ENCODE data around the gene RAI14. TPM values are rescaled to one million over a fixed set of nuclear protein-coding genes. Genes with fewer than 3 reads are reported as not detected.
A peak's percentile ranks its signal among the peaks of the same experiment; 100 is the strongest.

The RAI14 gene
- total RNA-seq, 1 donor from 2014 or later = 307 TPM

- H3K79me2 ChIP-seq (ENCODE audit: insufficient read depth, low read length) = peaks cover 88% of the 10 kb centered on the region
- Mint-ChIP-seq H3K4me1 (ENCODE audit: low read depth, unreplicated experiment) (peaks cover 43% of the 10 kb centered on the region), H3K27me3 (ENCODE audit: low read depth, unreplicated experiment) (no peaks in the 10 kb centered on the region), H3K36me3 (ENCODE audit: low read depth, unreplicated experiment) (peaks cover 23% of the 10 kb centered on the region), H3K9me3 (ENCODE audit: unreplicated experiment) (no peaks in the 10 kb centered on the region), H3K27ac (ENCODE audit: unreplicated experiment) (peak overlapping the region; percentile 91), H3K4me3 (ENCODE audit: unreplicated experiment) (peak overlapping the region; percentile 52)
- H3K9me3 ChIP-seq (ENCODE audit: insufficient read depth, low read depth, low read length) = no peaks in the 10 kb centered on the region
- peak overlapping the region; percentile 95 for H3K27ac ChIP-seq (ENCODE audit: low read depth, low read length)
- TF ChIP-seq EZH2 (IDR thresholded peaks at IDR 0.05; ENCODE audit: insufficient read depth, low read length) (no peak), CTCF (IDR thresholded peaks at IDR 0.05; ENCODE audit: insufficient read depth, low read depth, low read length) (no peak)
- H3K36me3 ChIP-seq (ENCODE audit: insufficient read depth, low read length) = peaks cover 11% of the 10 kb centered on the region
- no peaks in the 10 kb centered on the region for H3K27me3 ChIP-seq (ENCODE audit: insufficient read depth, low read length)
- FAIRE-seq = peak; percentile 91
- peak overlapping the region; percentile 72 for H3K4me2 ChIP-seq (ENCODE audit: low read length)
- H3K9ac ChIP-seq (ENCODE audit: low read length) = peak overlapping the region; percentile 85
- H4K20me1 ChIP-seq (ENCODE audit: insufficient read depth, low read length) = no peaks in the 10 kb centered on the region
- DNase-seq (ENCODE audit: low read depth) = peak; percentile 99
- peaks cover 52% of the 10 kb centered on the region for H3K4me1 ChIP-seq (ENCODE audit: insufficient read depth, low read length)
- peak overlapping the region; percentile 23 for H3K4me3 ChIP-seq (ENCODE audit: insufficient read depth, low read depth, low read length)
- no peak overlapping the region for H2AFZ ChIP-seq (ENCODE audit: low read depth, low read length)
These were observed 53.9 kb downstream of the RAI14 start for GRCh38 chr5:34709861-34710673.

GRCh38 chr5:34712565-34712964 is 56.4 kb downstream of the RAI14 start:
- H3K4me1 ChIP-seq (ENCODE audit: insufficient read depth, low read length) = peaks cover 57% of the 10 kb centered on the region
- H2AFZ ChIP-seq (ENCODE audit: low read depth, low read length) = no peak overlapping the region
- H3K4me2 ChIP-seq (ENCODE audit: low read length) = no peak overlapping the region
- H3K4me3 ChIP-seq (ENCODE audit: insufficient read depth, low read depth, low read length) = no peak overlapping the region
- Mint-ChIP-seq H3K27me3 (ENCODE audit: low read depth, unreplicated experiment) (no peaks in the 10 kb centered on the region), H3K4me3 (ENCODE audit: unreplicated experiment) (no peak overlapping the region), H3K27ac (ENCODE audit: unreplicated experiment) (peak overlapping the region; percentile 44), H3K4me1 (ENCODE audit: low read depth, unreplicated experiment) (peaks cover 56% of the 10 kb centered on the region), H3K36me3 (ENCODE audit: low read depth, unreplicated experiment) (peaks cover 26% of the 10 kb centered on the region), H3K9me3 (ENCODE audit: unreplicated experiment) (no peaks in the 10 kb centered on the region)
- FAIRE-seq (no peak), DNase-seq (ENCODE audit: low read depth) (no peak)
- H3K9ac ChIP-seq (ENCODE audit: low read length) = no peak overlapping the region
- no peaks in the 10 kb centered on the region for H4K20me1 ChIP-seq (ENCODE audit: insufficient read depth, low read length)
- peaks cover 7% of the 10 kb centered on the region for H3K36me3 ChIP-seq (ENCODE audit: insufficient read depth, low read length)
- H3K27me3 ChIP-seq (ENCODE audit: insufficient read depth, low read length) = no peaks in the 10 kb centered on the region
- no peak overlapping the region for H3K27ac ChIP-seq (ENCODE audit: low read depth, low read length)
- H3K9me3 ChIP-seq (ENCODE audit: insufficient read depth, low read depth, low read length) = no peaks in the 10 kb centered on the region
- TF ChIP-seq CTCF (IDR thresholded peaks at IDR 0.05; ENCODE audit: insufficient read depth, low read depth, low read length) = no peak
- no peak for TF ChIP-seq EZH2 (IDR thresholded peaks at IDR 0.05; ENCODE audit: insufficient read depth, low read length)
- H3K79me2 ChIP-seq (ENCODE audit: insufficient read depth, low read length) = peaks cover 79% of the 10 kb centered on the region

- Histone ChIP-seq H2AFZ (ENCODE audit: low read depth, low read length) (no peak overlapping the region), H3K27ac (ENCODE audit: low read depth, low read length) (peak overlapping the region; percentile 99), H4K20me1 (ENCODE audit: insufficient read depth, low read length) (no peaks in the 10 kb centered on the region), H3K4me3 (ENCODE audit: insufficient read depth, low read depth, low read length) (no peak overlapping the region), H3K9me3 (ENCODE audit: insufficient read depth, low read depth, low read length) (no peaks in the 10 kb centered on the region), H3K4me2 (ENCODE audit: low read length) (peak overlapping the region; percentile 27), H3K4me1 (ENCODE audit: insufficient read depth, low read length) (peaks cover 53% of the 10 kb centered on the region), H3K79me2 (ENCODE audit: insufficient read depth, low read length) (peaks cover 82% of the 10 kb centered on the region), H3K36me3 (ENCODE audit: insufficient read depth, low read length) (peaks cover 11% of the 10 kb centered on the region), H3K27me3 (ENCODE audit: insufficient read depth, low read length) (no peaks in the 10 kb centered on the region), H3K9ac (ENCODE audit: low read length) (peak overlapping the region; percentile 88)
- Mint-ChIP-seq H3K36me3 (ENCODE audit: low read depth, unreplicated experiment) (peaks cover 23% of the 10 kb centered on the region), H3K27me3 (ENCODE audit: low read depth, unreplicated experiment) (no peaks in the 10 kb centered on the region), H3K4me3 (ENCODE audit: unreplicated experiment) (peak overlapping the region; percentile 12), H3K9me3 (ENCODE audit: unreplicated experiment) (no peaks in the 10 kb centered on the region), H3K4me1 (ENCODE audit: low read depth, unreplicated experiment) (peaks cover 51% of the 10 kb centered on the region), H3K27ac (ENCODE audit: unreplicated experiment) (peak overlapping the region; percentile 99)
- DNase-seq (ENCODE audit: low read depth) (peak; percentile 66), FAIRE-seq (no peak)
- TF ChIP-seq EZH2 (IDR thresholded peaks at IDR 0.05; ENCODE audit: insufficient read depth, low read length) = no peak
- TF ChIP-seq CTCF (IDR thresholded peaks at IDR 0.05; ENCODE audit: insufficient read depth, low read depth, low read length) = no peak
These were observed 59.6 kb downstream of the RAI14 start for GRCh38 chr5:34715711-34716110.

All from astrocyte (in vitro differentiated cells and primary cell).